Astrocyte of the cerebellum (primary cell): ENCODE data around the gene TNXB.
"Not testable (repeated sequence)": the region's sequence is repeated elsewhere in the genome, so short reads cannot be mapped to it uniquely, and the experiment has no call there.

ENCODE experiments used
- DNase-seq: peaks from one replicate; pipeline ENCODE4 v3.0.0-alpha.2; 2011; ENCODE audit warnings: low read depth
- H3K4me3 ChIP-seq: 2 replicates; pipeline ENCODE4 v1.5.1; 2011; ENCODE audit warnings: mild to moderate bottlenecking, low read depth, low read length, moderate library complexity
- in situ Hi-C: cut with HindIII; loops from 2 replicates; pipeline ENCODE4 v1.10.0; 2017; ENCODE audit warnings: low sequenced_read_pairs

TNXB gene

GRCh38 chr6:32008037-32008436 is 101.1 kb downstream of the TNXB start:
- H3K4me3 ChIP-seq, in situ Hi-C loops, DNase-seq: not testable (repeated sequence)

GRCh38 chr6:32007086-32007485 is 102.1 kb downstream of the TNXB start:
- DNase-seq, H3K4me3 ChIP-seq, in situ Hi-C loops: not testable (repeated sequence)

- in situ Hi-C loops, DNase-seq: not testable (repeated sequence)
Measured at GRCh38 chr6:32005991-32006529, 103.1 kb downstream of the TNXB start.

GRCh38 chr6:32005538-32005880 is 103.6 kb downstream of the TNXB start:
- in situ Hi-C loops, DNase-seq, H3K4me3 ChIP-seq: not testable (repeated sequence)

More at GRCh38 chr6:32005991-32006529, 103.1 kb downstream of the TNXB start:
- not testable (repeated sequence) for H3K4me3 ChIP-seq

- in situ Hi-C loops, DNase-seq, H3K4me3 ChIP-seq: not testable (repeated sequence)
Measured at GRCh38 chr6:32004864-32005537, 104.1 kb downstream of the TNXB start.

- in situ Hi-C loops, H3K4me3 ChIP-seq, DNase-seq: not testable (repeated sequence)
Measured at GRCh38 chr6:32004393-32004792, 104.7 kb downstream of the TNXB start.

GRCh38 chr6:32003301-32003700 is 105.8 kb downstream of the TNXB start:
- DNase-seq, H3K4me3 ChIP-seq, in situ Hi-C loops: not testable (repeated sequence)

- in situ Hi-C loops, H3K4me3 ChIP-seq, DNase-seq: not testable (repeated sequence)
Measured at GRCh38 chr6:32002546-32003268, 106.4 kb downstream of the TNXB start.

GRCh38 chr6:31996385-31996784 is 112.8 kb downstream of the TNXB start:
- H3K4me3 ChIP-seq, in situ Hi-C loops, DNase-seq: not testable (repeated sequence)

GRCh38 chr6:31994421-31994820 is 114.7 kb downstream of the TNXB start:
- H3K4me3 ChIP-seq, in situ Hi-C loops, DNase-seq: not testable (repeated sequence)
